Ureter (tissue), 1 donor: ENCODE data around the gene KCNK1. TPM values are rescaled to one million over a fixed set of nuclear protein-coding genes. Genes with fewer than 3 reads are reported as not detected.

Experiments used
- DNase-seq: peaks from one replicate; pipeline ENCODE4 v3.0.0-alpha.2; 2020; ENCODE audit warnings: low spot score
- total RNA-seq: library from RNA; stranded (reverse); gene quantifications from one replicate; pipeline ENCODE4 v1.2.4, GENCODE V29; 2023
- donor health status: DM: yes; HTN: yes; CAD: no.

Gene KCNK1
- total RNA-seq, 1 donor from 2014 or later = 6.9 TPM

DNA sequence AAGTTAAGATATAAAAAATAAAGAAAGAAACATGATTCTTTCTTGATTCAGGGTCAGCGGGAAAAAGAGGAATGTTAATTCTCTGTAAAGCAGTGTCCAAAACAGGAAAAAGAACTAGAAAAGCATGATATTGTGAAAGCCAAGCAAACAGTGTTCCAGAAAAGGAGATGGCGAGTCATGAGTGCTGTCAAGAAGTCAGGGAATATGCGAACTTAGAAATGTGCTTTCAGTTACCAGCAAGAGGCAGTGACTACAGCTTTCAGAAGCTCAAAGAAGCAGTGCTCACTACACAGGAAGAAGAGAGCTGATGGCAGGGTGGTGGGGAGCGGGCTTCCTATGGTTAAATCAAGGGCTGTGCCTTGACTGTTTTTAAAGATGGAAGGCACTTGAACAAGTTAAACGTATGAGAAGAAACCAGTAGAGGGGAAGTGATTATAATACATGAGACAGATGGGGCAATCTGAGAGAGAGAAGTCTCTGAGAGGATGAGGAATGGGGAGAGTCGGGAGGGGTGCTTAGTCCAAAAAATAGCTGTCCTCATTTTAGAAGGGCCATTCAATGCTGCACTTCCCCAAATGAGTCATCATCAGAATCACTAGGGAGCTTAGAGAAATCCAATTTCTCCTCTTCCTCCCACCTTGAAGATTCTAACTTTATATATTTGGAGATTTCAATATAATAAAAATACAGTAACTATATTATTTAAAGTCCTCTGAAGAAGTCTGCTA is 90.4 kb downstream of the KCNK1 start:
- DNase-seq = no peak

DNA sequence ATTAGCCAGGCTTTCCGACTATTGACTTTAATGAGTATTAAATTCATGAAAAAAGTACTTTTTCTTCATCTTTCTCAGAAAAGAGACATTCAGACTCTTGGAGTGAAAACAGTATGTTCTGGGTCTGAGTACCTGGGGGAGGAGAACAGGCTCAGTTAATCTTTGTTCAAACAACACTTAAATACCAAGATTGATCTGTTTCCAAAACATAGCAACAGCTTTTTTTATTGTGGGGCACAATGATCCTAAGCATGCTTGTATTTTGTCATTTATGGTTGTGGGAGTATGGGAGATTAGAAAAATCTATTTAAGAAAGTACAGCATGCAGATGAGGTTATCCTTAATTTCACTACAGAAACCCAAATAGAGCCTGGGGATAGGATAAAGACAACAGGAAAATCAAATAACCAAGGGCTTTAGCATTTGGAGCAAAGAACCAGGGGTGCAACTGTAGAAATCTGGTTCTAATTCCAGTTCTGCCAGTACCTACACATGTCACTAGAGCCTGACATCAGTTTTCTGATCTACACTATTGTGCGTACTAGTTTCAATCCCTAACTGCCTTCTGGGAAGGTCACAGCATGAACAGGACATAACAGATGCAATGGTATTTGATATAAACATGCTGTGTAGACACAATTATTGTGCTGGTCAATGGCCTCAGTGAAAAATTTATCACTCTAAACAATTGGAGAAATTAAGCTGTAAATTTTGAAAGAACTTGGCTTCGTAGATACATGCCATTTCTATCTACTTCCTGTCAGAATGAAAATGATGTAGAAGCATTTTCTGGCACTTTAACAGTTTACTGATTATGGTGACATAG is 91.2 kb downstream of the KCNK1 start:
- DNase-seq = no peak

DNA sequence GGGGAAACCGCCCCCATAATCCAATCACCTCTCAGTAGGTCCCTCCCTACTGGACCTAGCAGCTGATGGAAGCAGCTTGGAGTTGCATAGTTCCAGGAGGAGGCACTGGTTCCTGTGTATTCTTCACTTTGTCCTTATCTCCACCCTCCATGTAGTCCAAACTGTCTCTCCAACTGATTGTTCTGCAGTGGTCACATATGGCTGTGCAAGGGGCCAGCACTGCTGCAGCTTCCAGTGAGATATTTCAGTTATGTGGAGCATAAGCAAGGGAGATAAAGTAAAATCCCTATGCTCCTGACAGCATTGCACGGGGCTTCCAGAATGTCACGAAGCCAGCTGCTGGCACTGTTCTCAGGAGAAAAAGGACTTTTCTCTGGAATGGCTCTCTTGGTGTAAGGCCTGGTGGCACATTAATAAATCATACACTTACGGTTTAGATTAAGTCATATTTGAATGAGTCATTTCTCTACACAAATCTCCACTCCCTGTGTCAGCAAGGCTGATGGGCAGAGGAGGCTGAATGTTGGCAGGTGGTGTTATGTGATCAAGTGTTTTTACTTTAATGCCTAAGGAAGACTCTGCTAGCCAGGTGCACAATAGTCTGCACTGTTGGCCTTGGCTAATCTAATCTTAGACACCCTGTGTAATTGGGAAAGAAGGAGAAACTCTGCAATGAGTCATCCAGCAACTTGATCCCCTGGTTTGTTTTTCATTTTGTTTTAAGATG is 93.4 kb downstream of the KCNK1 start:
- no peak for DNase-seq

DNA sequence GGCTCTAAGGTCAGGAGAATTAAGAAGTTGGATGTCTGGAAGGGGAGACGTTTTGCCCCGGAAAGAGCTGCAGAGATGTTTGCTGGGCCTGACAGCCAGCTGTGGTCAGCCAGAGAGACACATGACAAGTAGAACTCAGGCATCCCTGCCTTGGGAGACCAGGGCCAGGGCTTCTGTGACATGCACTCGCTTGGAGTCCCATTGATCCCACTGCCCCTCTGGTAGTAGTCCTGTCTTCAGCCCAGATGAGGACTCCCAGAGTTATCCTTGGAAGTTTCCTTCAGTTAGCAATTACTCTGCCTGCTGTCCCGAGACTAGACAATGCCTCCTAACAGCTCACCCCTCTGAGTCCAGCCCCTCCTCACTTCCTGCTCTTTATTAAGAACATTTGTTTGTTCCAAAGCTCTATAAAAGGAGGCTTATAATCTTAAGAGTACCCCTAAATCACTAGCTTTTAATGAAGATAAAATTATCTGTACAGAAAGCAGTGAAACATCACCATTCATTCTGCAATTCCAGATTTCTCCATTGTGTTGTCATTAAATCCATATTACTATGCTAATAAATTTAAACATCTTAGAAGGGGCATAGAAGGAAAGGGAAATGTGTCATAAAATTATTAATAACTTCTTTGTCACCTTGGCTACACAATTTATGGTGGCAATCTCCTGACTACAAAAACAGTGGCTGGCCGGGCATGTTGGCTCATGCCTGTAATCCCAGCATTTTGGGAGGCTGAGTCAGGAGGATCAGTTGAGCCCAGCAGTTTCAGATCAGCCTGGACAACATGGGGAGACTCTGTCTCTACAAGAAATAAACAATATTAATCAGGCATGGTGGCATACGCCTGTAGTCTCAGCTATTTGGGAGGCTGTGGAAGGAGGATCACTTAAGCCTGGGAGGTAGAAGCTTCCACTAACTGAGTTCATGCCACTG is 94.2 kb downstream of the KCNK1 start:
- DNase-seq = no peak

DNA sequence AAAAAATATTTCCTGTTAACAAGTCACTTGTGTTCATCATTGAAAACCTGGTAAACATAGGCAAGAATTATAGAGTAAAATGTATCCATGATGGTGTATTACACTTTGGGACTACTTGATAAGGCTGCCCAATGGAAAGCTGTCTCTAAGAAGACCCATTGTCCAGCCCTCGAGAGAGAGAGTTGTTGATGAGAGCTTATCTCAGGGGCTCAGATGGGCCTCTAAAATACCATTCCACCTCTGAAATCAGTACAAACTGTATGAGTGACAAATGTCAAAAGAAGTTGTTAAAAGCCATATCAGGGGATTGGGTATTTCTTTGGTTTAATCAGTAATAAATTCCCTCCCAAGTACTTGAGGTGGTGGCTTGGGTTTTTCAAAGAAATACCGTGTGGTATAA is 96.1 kb downstream of the KCNK1 start:
- DNase-seq = no peak

DNA sequence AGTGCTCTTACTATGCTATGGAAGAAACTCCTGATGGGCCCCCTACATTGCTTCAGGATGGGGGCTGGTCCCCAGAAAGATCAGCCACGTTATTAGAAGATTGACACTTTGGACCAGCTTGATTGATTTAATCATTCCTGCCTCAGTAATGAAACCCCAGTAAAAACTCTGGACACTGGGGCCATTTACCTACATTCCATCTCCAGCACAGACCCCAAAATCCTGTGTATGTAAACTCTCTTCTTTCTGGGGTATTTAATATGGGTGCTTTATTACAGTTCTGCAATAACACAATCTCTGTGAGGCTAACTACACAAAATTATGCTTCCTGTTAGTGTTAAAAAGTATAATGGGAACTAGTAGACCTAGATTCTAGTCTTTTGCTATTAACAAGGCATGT is 96.6 kb downstream of the KCNK1 start:
- no peak for DNase-seq

DNA sequence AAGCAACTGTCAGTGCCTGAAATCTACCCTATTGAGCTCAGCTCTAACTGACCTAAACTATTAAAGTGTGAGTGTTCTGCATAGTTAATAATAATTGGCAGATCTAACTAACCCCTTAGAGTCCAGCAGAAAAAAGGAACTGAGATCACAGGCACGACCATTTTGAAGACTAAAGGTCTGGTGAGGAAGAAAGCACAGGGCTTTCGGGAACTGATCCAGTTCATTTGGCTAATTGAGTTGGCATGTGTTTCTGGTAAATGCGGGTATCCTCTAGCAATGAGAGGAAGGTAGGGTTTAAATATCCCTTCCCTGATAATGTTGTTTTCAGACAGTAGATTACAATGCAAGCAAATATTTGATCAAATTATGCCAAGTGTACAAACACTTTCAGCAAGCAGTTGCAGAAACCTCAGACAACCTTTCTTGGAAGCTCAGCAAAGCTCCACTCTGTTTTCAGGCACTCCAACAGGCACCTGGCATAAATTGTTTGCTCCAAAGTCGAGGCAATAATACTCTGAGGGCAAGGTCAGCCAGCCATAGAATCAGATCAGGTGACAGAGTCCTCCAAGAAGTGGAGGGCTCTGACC is 100.8 kb downstream of the KCNK1 start:
- no peak for DNase-seq

DNA sequence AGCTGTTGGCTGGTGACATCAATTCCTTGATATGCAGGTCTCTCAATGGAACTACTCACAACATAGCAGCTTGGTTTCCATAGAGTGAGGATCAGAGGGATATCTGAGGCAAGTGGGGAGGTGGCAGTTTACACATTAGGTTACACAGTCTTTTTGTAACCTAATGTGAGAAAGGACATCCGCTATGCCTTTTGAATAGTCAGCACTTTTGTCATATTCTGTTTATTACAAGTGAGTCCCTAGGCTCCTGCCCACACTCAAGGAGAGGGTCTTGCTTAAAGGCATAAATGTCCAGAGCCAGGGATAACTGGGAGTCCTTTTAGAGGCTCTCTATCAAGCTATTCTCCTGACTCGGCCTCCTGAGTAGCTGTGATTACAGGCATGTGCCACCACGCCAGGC is 104.2 kb downstream of the KCNK1 start:
- no peak for DNase-seq

DNA sequence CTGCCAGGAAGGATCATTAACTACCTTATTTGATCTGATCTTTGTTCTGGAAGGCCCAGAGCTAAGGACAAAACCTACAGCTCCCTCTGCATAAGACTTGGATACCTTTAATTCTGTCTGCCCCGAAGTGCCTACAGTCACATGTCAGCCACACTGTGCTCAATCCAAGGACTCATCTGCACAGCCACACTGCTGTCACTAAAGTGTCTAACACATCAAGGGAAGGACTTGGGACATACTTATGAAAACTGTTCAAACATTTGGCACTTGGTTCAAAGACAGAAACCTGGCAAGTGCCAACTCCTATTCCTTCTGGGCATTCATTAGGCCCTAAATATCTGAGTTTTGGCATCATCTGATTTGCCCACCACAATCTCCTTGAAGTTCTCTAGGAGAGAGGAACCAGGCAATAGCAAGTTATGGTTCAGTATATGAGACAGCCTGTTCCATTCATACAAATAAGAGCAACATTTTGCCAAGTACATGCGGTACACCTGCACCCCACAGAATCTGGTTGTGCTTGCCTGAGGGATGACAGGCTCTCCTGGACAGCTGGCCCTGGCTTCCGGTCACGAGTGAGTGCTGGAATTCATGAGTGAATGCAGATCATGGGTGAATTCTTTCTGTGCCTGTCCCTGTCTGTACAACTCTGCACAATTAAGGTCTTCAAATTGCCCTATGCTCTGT is 105.9 kb downstream of the KCNK1 start:
- no peak for DNase-seq

DNA sequence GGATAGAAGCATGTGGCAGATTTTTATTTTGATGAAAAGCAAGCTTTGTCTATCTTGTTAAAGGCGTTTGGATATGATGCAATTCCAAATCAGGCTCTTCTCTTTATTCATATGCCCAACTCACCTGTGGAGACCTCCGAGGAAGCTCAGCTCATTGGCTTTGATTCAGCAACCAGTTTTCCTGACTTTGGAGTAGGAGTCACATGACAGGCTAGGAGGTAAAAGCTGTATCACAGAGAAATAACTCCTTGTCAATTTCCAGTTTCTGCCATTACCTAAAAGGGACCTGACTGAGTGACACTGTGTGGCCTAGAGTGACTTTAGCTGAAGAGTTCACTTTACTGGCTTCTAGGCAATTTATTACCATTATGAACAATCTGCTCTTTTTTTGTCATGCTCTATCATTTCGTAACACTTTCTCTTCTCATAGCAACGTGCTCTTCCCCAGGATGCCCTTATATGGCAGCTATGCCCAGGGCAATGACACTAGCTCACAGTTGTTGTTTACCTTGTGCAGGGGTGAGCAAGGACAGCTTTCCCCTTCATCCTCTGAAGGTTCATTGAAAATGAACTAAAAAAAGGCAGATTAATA is 107.2 kb downstream of the KCNK1 start:
- no peak for DNase-seq
